ENCODE measurements around the gene SLC2A4.

Gene SLC2A4

DNA sequence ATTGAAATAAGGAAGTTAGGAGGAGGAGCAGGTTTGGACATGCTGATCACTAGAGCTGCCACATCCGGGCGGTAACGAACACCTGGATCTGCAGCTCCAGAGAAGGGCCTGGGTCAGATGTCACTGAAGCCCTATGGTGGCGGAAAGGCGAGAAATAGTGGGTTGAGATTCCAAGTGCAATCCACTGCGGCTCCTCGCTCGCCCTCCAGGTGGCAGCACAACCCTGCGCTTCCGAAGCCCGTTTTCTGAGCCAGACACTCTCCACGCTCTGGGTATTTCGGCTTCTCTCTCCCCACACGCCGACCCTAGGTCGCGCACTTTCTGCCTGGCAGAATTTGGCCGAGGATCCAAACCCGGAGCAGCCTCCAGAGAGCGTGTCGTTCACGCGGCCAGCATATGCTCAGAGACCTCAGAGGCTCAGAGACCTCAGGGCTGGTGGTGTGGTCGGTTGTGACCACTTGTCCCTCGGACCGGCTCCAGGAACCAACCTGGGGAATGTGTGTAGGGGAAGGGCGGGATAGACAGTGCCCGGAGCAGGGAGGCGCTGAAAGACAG lies 922 bp upstream of the SLC2A4 start:
- peak; percentile 92 for DNase-seq

- DNase-seq = no peak
Measured at GRCh38 chr17:7281953-7282751, 634 bp downstream of the SLC2A4 start.

GRCh38 chr17:7282752-7283321 lies 1.3 kb downstream of the SLC2A4 start:
- no peak for DNase-seq

- DNase-seq = no peak
Measured at GRCh38 chr17:7283471-7284216, 2.1 kb downstream of the SLC2A4 start.

- no peak for DNase-seq
Measured at GRCh38 chr17:7284911-7285310, 3.4 kb downstream of the SLC2A4 start.

GRCh38 chr17:7285679-7286078 lies 4.2 kb downstream of the SLC2A4 start:
- DNase-seq = no peak

GRCh38 chr17:7289256-7290032 lies 7.9 kb downstream of the SLC2A4 start:
- DNase-seq = no peak

DNA sequence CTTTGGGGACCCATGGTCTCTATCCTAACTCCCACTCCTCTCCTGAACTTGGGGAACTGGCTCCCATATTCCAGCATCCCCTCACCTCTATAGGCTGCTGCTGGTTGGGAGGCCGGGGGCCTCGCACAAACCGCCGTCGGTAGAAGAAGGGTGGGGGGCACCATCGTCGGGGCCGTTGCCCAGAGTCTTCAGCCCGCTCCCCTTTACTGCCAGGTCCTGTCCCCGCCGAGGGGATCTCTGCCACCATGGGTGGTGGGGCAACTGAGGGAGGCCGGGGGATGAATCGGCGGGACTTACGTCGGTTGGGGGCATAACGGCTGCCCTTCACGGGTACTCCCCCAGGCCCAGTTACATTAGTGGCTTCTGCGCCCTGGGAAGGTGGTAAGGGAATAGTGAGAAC lies 8.6 kb downstream of the SLC2A4 start:
- no peak for DNase-seq

DNA sequence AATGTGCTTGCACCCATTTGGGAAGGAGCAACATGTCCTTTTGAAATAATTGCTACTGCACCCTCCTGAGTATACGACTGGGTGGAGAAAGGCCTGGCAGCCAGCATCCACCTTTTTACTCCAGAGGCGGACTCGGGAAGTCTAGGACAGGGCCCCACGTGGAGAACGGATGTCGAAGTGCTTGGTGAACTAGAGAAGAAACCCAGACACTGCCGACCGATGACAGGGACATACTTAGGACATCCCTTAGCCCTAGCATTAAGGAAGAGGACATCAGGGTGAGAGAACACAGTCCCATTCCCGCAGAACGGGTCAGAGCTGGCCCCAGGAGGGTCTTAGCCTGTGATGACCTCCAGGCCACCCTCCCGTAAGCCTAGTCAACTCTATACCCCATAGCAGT lies 9.2 kb downstream of the SLC2A4 start:
- DNase-seq = no peak

GRCh38 chr17:7292194-7292593 lies 10.7 kb downstream of the SLC2A4 start:
- no peak for DNase-seq

- no peak for DNase-seq
Measured at GRCh38 chr17:7292729-7293128, 11.2 kb downstream of the SLC2A4 start.

- no peak for DNase-seq
Measured at GRCh38 chr17:7293159-7293558, 11.6 kb downstream of the SLC2A4 start.

DNA sequence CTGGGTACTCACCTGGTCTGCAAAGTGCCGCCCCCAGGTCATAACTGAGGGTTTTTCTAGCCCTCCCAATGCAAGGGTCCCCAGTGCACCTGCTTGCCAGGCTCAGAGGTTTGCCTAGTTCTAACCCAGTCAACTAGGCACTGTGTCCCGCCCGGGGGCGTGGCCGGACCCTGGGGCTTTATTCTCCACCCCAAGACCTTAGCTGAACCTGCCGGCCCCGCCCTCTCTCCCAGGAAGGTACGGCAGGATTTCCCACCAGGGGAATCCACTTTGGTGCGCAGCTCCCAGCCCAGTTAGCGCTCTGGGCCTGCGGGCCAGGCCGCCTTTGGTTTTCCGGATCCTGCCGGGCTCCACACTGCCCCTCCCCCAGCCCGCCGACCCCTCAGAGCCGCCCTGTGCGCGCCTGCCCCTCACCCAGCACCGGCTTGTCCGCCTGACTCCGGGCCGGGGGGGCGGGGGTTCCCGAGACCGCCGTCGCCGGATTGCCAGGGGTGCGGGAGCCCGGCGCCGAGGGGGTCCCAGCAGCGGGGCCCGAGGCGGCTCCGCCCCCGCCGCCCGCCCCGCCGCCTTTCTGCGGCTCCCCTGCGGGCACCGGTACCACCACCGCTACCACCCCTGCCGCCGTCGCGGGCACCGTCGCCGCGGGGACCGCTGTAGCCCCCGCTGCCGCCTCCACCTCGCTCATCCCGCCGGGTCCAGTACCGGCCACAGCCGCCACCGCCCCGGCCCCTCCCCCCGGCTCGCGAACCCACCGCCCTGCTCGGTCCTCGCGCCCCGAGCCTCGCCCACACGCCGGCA lies 12.5 kb downstream of the SLC2A4 start:
- DNase-seq = no peak

- peak; percentile 56 for DNase-seq
Measured at GRCh38 chr17:7294614-7295153, 13.2 kb downstream of the SLC2A4 start, which contains the start of gene YBX2. TSS of gene YBX2 (minus strand) at chr17:7294639. CDS start at chr17:7294500, 139 bp downstream.

- no peak for DNase-seq
Measured at GRCh38 chr17:7295230-7296180, 14.0 kb downstream of the SLC2A4 start.

DNA sequence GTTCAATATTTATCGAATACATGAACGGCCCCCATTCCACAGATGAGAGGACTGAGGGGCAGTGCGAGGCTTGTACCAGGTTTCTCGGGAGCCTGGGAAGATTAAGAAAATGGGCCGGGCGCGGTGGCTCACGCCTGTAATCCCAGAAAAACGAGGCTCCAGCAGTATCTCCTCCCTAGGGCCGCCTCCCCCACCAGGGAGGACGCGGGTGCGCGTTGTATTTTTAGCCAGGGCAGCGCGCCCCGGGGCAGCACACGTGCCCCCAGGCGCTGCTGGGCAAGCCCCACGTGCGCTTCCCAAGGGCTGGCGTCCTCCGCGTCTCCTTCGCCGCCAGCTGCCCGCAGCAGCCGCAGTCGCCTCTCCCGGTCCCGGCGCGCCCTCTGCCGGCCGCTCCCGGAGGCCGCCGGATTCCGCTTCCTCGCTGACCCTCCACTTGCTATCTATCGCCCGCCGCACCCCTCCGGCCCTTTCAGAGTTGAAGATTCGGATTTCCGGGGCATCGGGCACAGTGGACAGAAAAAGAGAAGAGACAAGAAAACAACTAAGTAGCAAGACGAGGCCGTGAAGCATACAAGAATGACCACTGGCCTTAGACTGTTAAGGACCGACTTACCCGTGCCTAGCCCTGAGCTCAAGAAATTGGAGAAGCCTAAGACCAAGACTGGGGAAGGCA lies 14.8 kb downstream of the SLC2A4 start:
- DNase-seq = peak; percentile 69

DNA sequence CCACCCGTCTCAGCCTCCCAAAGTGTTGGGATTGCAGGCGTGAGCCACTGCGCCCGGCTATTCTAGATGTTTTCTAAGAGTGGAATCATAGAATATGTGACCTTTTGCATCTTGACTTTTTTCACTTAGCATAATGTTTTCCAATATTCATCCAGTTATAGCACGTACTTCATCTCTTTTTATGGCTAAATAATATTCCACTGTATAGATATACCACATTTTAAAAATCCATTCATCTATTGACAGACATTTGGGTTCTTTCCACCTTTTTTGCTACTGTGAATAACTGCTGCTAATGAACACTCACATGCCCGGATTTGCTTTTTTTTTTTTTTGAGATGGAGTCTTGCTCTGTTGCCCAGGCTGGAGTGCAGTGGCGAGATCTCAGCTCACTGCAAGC lies 22.7 kb downstream of the SLC2A4 start:
- no peak for DNase-seq

- peak; percentile 100 for DNase-seq
Measured at GRCh38 chr17:7306911-7307685, 25.6 kb downstream of the SLC2A4 start, which contains the start of gene EIF5A. TSS of gene EIF5A (plus strand) at chr17:7307628. CDS start at chr17:7309636, 2,008 bp downstream.

All from NCI-H2171 treated with DMSO at 0.1 percent for 48 hours (cell line).